GM12891 (cell line): ENCODE results near the gene SRRM4.

Experiments
- POLR2A ChIP-seq: IDR thresholded peaks from 2 replicates; pipeline ENCODE4 v1.6.1; 2011; ENCODE audit warnings: low read depth, low read length, control low read depth
- POLR2AphosphoS5 ChIP-seq: IDR thresholded peaks from 2 replicates; pipeline ENCODE4 v1.6.1; 2011; ENCODE audit warnings: low read depth, low read length, control low read depth
- TAF1 ChIP-seq: IDR thresholded peaks from 2 replicates; pipeline ENCODE4 v1.6.1; 2011; ENCODE audit warnings: low read depth, low read length, control low read depth

DNA sequence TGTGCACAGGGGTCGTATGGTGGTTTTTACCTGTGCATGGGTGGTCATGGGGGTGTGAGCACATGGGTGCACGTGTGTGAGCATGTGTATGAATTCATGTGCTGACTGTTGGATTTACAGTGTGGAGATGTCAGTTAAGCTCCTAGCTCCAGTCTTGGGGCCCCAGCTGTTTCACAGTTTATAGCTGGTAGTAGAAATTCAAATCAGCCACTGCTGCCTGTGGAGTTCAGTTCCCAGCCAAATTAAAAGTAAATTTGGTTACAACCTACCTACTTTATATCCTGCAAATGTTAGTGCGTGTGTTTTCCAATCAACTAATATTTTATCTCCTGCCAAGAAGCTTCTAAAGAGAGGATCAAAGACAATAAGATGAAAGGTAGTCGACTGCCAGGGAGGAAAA is 141.4 kb downstream of the SRRM4 start:
- TF ChIP-seq POLR2A: no peak
- TF ChIP-seq POLR2AphosphoS5: no peak
- no peak for TF ChIP-seq TAF1
